ENCODE measurements around the gene VARS2. TPM values are rescaled to one million over a fixed set of nuclear protein-coding genes. Genes with fewer than 3 reads are reported as not detected.

Gene VARS2
- polyA plus RNA-seq, 1 donor (not counting 4 experiments of a cell fraction or from before 2014, with no cell fraction given), result 13.8 TPM

- TF ChIP-seq CTCF (optimal IDR thresholded peaks at IDR 0.05 in 1 of 3, IDR thresholded peaks at IDR 0.05 in 1 of 3, conservative IDR thresholded peaks at IDR 0.05 in 1 of 3; ENCODE audit: extremely low read depth in 1 of 3, insufficient read depth in 2 of 3, low read length in 3 of 3) (no peak), EZH2 (IDR thresholded peaks at IDR 0.05; ENCODE audit: low read length) (no peak)
- no peaks in the 10 kb centered on the region for H3K9me3 ChIP-seq (ENCODE audit: control insufficient read depth, low read depth, low read length)
- peaks cover 46% of the 10 kb centered on the region for H3K79me2 ChIP-seq (ENCODE audit: control insufficient read depth, insufficient read depth, low read length)
- H4K20me1 ChIP-seq (ENCODE audit: control insufficient read depth, extremely low read depth, insufficient read depth, low read length), result peaks cover 18% of the 10 kb centered on the region
- dilution Hi-C loops (cut with MboI; ENCODE audit: extremely low pct_ligation_motif_present, low sequenced_read_pairs), result no loop called here
- H3K4me1 ChIP-seq (ENCODE audit: control insufficient read depth, extremely low read depth, insufficient read depth, low read length), result peaks cover 12% of the 10 kb centered on the region
- FAIRE-seq (no peak), DNase-seq (ENCODE audit: low read depth, low spot score) (no peak)
- peaks cover 2% of the 10 kb centered on the region for H3K9me1 ChIP-seq (ENCODE audit: control insufficient read depth, extremely low read depth, insufficient read depth, low read length)
- no peaks in the 10 kb centered on the region for H3K27me3 ChIP-seq (ENCODE audit: control insufficient read depth, extremely low read depth, insufficient read depth, low read length)
- no peak overlapping the region for H3K4me3 ChIP-seq (ENCODE audit: control insufficient read depth in 2 of 3, extremely low read depth in 1 of 3, insufficient read depth in 2 of 3, low read depth in 1 of 3, low read length in 3 of 3)
- H3K36me3 ChIP-seq (ENCODE audit: control insufficient read depth in 2 of 2, extremely low read depth in 1 of 2, insufficient read depth in 2 of 2, low read length in 2 of 2), result peaks cover 73 to 76% of the 10 kb centered on the region in 2 experiments
- H3K4me2 ChIP-seq (ENCODE audit: control insufficient read depth, extremely low read depth, insufficient read depth, low read depth, low read length), result no peak overlapping the region
- H3K9ac ChIP-seq (ENCODE audit: control insufficient read depth, extremely low read depth, insufficient read depth, low read length), result no peak overlapping the region
- no peak overlapping the region for H3K27ac ChIP-seq (ENCODE audit: control insufficient read depth, insufficient read depth, low read length)
- no peak overlapping the region for H2AFZ ChIP-seq (ENCODE audit: control insufficient read depth, low read length)
Observed at GRCh38 chr6:30894381-30894780, 19.7 kb upstream of the VARS2 start.

GRCh38 chr6:30894935-30895334, 19.1 kb upstream of the VARS2 start:
- H3K4me3 ChIP-seq (ENCODE audit: control insufficient read depth in 2 of 3, extremely low read depth in 1 of 3, insufficient read depth in 2 of 3, low read depth in 1 of 3, low read length in 3 of 3), result no peak overlapping the region
- TF ChIP-seq EZH2 (IDR thresholded peaks at IDR 0.05; ENCODE audit: low read length), result no peak
- no peak for TF ChIP-seq CTCF (optimal IDR thresholded peaks at IDR 0.05 in 1 of 3, IDR thresholded peaks at IDR 0.05 in 1 of 3, conservative IDR thresholded peaks at IDR 0.05 in 1 of 3; ENCODE audit: extremely low read depth in 1 of 3, insufficient read depth in 2 of 3, low read length in 3 of 3)
- dilution Hi-C loops (cut with MboI; ENCODE audit: extremely low pct_ligation_motif_present, low sequenced_read_pairs), result no loop called here
- DNase-seq (ENCODE audit: low read depth, low spot score) (no peak), FAIRE-seq (no peak)
- peaks cover 73 to 77% of the 10 kb centered on the region in 2 experiments for H3K36me3 ChIP-seq (ENCODE audit: control insufficient read depth in 2 of 2, extremely low read depth in 1 of 2, insufficient read depth in 2 of 2, low read length in 2 of 2)
- no peak overlapping the region for H2AFZ ChIP-seq (ENCODE audit: control insufficient read depth, low read length)
- no peak overlapping the region for H3K9ac ChIP-seq (ENCODE audit: control insufficient read depth, extremely low read depth, insufficient read depth, low read length)
- peaks cover 42% of the 10 kb centered on the region for H3K79me2 ChIP-seq (ENCODE audit: control insufficient read depth, insufficient read depth, low read length)
- H4K20me1 ChIP-seq (ENCODE audit: control insufficient read depth, extremely low read depth, insufficient read depth, low read length), result peaks cover 13% of the 10 kb centered on the region
- no peaks in the 10 kb centered on the region for H3K9me3 ChIP-seq (ENCODE audit: control insufficient read depth, low read depth, low read length)
- no peak overlapping the region for H3K27ac ChIP-seq (ENCODE audit: control insufficient read depth, insufficient read depth, low read length)
- H3K4me1 ChIP-seq (ENCODE audit: control insufficient read depth, extremely low read depth, insufficient read depth, low read length), result peaks cover 6% of the 10 kb centered on the region
- H3K4me2 ChIP-seq (ENCODE audit: control insufficient read depth, extremely low read depth, insufficient read depth, low read depth, low read length), result no peak overlapping the region
- no peaks in the 10 kb centered on the region for H3K9me1 ChIP-seq (ENCODE audit: control insufficient read depth, extremely low read depth, insufficient read depth, low read length)
- H3K27me3 ChIP-seq (ENCODE audit: control insufficient read depth, extremely low read depth, insufficient read depth, low read length), result no peaks in the 10 kb centered on the region

All from keratinocyte (primary cell).